Measurements from ENCODE around the gene GABARAP. TPM values are rescaled to one million over a fixed set of nuclear protein-coding genes. Genes with fewer than 3 reads are reported as not detected.
A peak's percentile ranks its signal among the peaks of the same experiment; 100 is the strongest.

Gene GABARAP
- total RNA-seq, 2 donors from 2014 or later = 264 to 317 TPM

- Histone ChIP-seq H3K4me1 (ENCODE audit: control insufficient read depth, insufficient read depth, low read length) (peaks cover 16% of the 10 kb centered on the region), H3K4me3 (ENCODE audit: low read length) (peak overlapping the region; percentile 87), H3K27me3 (ENCODE audit: control insufficient read depth, insufficient read depth, low read length, poor library complexity, severe bottlenecking) (no peaks in the 10 kb centered on the region), H3K27ac (ENCODE audit: low read depth, low read length) (no peak overlapping the region), H3K9ac (ENCODE audit: extremely low read depth, low read length, poor library complexity, severe bottlenecking) (peak overlapping the region; percentile 85), H3K36me3 (ENCODE audit: control insufficient read depth, insufficient read depth, low read length) (peaks cover 30% of the 10 kb centered on the region), H3K9me3 (ENCODE audit: control insufficient read depth, low read length) (no peaks in the 10 kb centered on the region)
- DNase-seq = no peak
- no peaks in the 10 kb centered on the region for H3K9me3 Mint-ChIP-seq
- H3K4me3 Mint-ChIP-seq = peak overlapping the region; percentile 86
- no peak for TF ChIP-seq CTCF (conservative IDR thresholded peaks at IDR 0.05)
- H3K27me3 Mint-ChIP-seq (ENCODE audit: insufficient read depth) = no peaks in the 10 kb centered on the region
- peaks cover 42% of the 10 kb centered on the region for H3K4me1 Mint-ChIP-seq
- 28 to 83% methylated on average over 3 to 12 of the region's 12 CpGs for WGBS, 2 experiments (ENCODE audit: insufficient coverage in 1 of 2, insufficient read length in 1 of 2)
- H3K27ac Mint-ChIP-seq = peak overlapping the region; percentile 95
- peaks cover 33% of the 10 kb centered on the region for H3K36me3 Mint-ChIP-seq (ENCODE audit: low read depth)
Measured at GRCh38 chr17:7219229-7219811, 22.9 kb downstream of the GABARAP start.

- no peaks in the 10 kb centered on the region for H3K9me3 ChIP-seq (ENCODE audit: control insufficient read depth, low read length)
- H3K36me3 ChIP-seq (ENCODE audit: control insufficient read depth, insufficient read depth, low read length) = peaks cover 25% of the 10 kb centered on the region
- Mint-ChIP-seq H3K27me3 (ENCODE audit: insufficient read depth) (no peaks in the 10 kb centered on the region), H3K36me3 (ENCODE audit: low read depth) (peaks cover 27% of the 10 kb centered on the region), H3K4me1 (peaks cover 42% of the 10 kb centered on the region), H3K4me3 (peak overlapping the region; percentile 86), H3K27ac (peak overlapping the region; percentile 22), H3K9me3 (no peaks in the 10 kb centered on the region)
- TF ChIP-seq CTCF (conservative IDR thresholded peaks at IDR 0.05) = no peak
- no peak for DNase-seq
- H3K27ac ChIP-seq (ENCODE audit: low read depth, low read length) = no peak overlapping the region
- peaks cover 16% of the 10 kb centered on the region for H3K4me1 ChIP-seq (ENCODE audit: control insufficient read depth, insufficient read depth, low read length)
- H3K4me3 ChIP-seq (ENCODE audit: low read length) = no peak overlapping the region
- 75 to 100% methylated on average over 1 to 6 of the region's 6 CpGs for WGBS, 2 experiments (ENCODE audit: insufficient coverage in 1 of 2, insufficient read length in 1 of 2)
- no peak overlapping the region for H3K9ac ChIP-seq (ENCODE audit: extremely low read depth, low read length, poor library complexity, severe bottlenecking)
- H3K27me3 ChIP-seq (ENCODE audit: control insufficient read depth, insufficient read depth, low read length, poor library complexity, severe bottlenecking) = no peaks in the 10 kb centered on the region
Measured at GRCh38 chr17:7218758-7219157, 23.5 kb downstream of the GABARAP start.

- H3K27ac ChIP-seq (ENCODE audit: low read depth, low read length) = no peak overlapping the region
- peaks cover 19% of the 10 kb centered on the region for H3K36me3 ChIP-seq (ENCODE audit: control insufficient read depth, insufficient read depth, low read length)
- no peaks in the 10 kb centered on the region for H3K27me3 ChIP-seq (ENCODE audit: control insufficient read depth, insufficient read depth, low read length, poor library complexity, severe bottlenecking)
- no peak overlapping the region for H3K27ac Mint-ChIP-seq
- no peak for TF ChIP-seq CTCF (conservative IDR thresholded peaks at IDR 0.05)
- no peaks in the 10 kb centered on the region for H3K27me3 Mint-ChIP-seq (ENCODE audit: insufficient read depth)
- H3K9me3 ChIP-seq (ENCODE audit: control insufficient read depth, low read length) = no peaks in the 10 kb centered on the region
- no peaks in the 10 kb centered on the region for H3K9me3 Mint-ChIP-seq
- H3K4me1 Mint-ChIP-seq = peaks cover 47% of the 10 kb centered on the region
- DNase-seq = no peak
- H3K36me3 Mint-ChIP-seq (ENCODE audit: low read depth) = peaks cover 21% of the 10 kb centered on the region
- peaks cover 16% of the 10 kb centered on the region for H3K4me1 ChIP-seq (ENCODE audit: control insufficient read depth, insufficient read depth, low read length)
- no peak overlapping the region for H3K9ac ChIP-seq (ENCODE audit: extremely low read depth, low read length, poor library complexity, severe bottlenecking)
- peak overlapping the region; percentile 86 for H3K4me3 Mint-ChIP-seq
- H3K4me3 ChIP-seq (ENCODE audit: low read length) = peak overlapping the region; percentile 73
- WGBS, 2 experiments (ENCODE audit: insufficient coverage in 1 of 2, insufficient read length in 1 of 2) = 82 to 92% methylated on average over 3 to 6 of the region's 6 CpGs
Measured at GRCh38 chr17:7218166-7218565, 24.1 kb downstream of the GABARAP start.

Measured in endodermal cell (in vitro differentiated cells).